Thoracic aorta (tissue), 2 donors: Measurements from ENCODE around the gene SOX21. TPM values are rescaled to one million over a fixed set of nuclear protein-coding genes. Genes with fewer than 3 reads are reported as not detected.

Source experiments
- ATAC-seq: fragments of 150-250 bp; one replicate; pipeline ENCODE4 v1.8.0; 2017; ENCODE audit warnings: low read depth; ENCODE audit not compliant: insufficient number of reproducible peaks, low FRiP score
- DNase-seq: peaks from one replicate; pipeline ENCODE4 v3.0.0-alpha.2; 2020; ENCODE audit warnings: low spot score
- H3K27ac ChIP-seq, 2 donors: fragments of 200-600 bp; sonication (generic); 1 replicate in 1 of 2; 2 replicates in 1 of 2; pipeline ENCODE4 v1.5.1; 2016; ENCODE audit warnings: mild to moderate bottlenecking in 2 of 2, moderate library complexity in 2 of 2
- H3K27me3 ChIP-seq: fragments of 200-600 bp; sonication (generic); replicated peaks from 2 replicates; pipeline ENCODE4 v1.6.0; 2016; ENCODE audit warnings: mild to moderate bottlenecking; ENCODE audit not compliant: insufficient read depth
- H3K36me3 ChIP-seq: fragments of 200-600 bp; sonication (generic); one replicate; pipeline ENCODE4 v1.5.1; 2016
- H3K4me1 ChIP-seq, 2 donors: fragments of 200-600 bp; sonication (generic); 1 replicate in 1 of 2; 2 replicates in 1 of 2; pipeline versions ENCODE4 v1.5.1 to v1.6.0; 2016; ENCODE audit warnings: low read depth in 2 of 2, mild to moderate bottlenecking in 1 of 2; ENCODE audit not compliant: control insufficient read depth in 1 of 2
- H3K4me3 ChIP-seq: fragments of 200-600 bp; sonication (generic); 2 replicates; pipeline ENCODE4 v1.5.1; 2016; ENCODE audit warnings: mild to moderate bottlenecking
- H3K9me3 ChIP-seq: fragments of 200-600 bp; sonication (generic); 2 replicates; pipeline ENCODE4 v1.5.1; 2016
- CTCF ChIP-seq: fragments of 200-600 bp; sonication (generic); IDR thresholded peaks from one replicate; pipeline ENCODE4 v1.5.1; 2019; ENCODE audit warnings: antibody characterized with exemption
- total RNA-seq, 2 donors: library from RNA; depleted of rRNA; stranded (reverse); fragments of >200 nt; gene quantifications; one replicate each; pipeline versions ENCODE4 v1.1.0 to v1.2.3, GENCODE V29; 2016

SOX21 gene
- total RNA-seq, 2 donors from 2014 or later: 0.28 TPM; not detected in 1

DNA sequence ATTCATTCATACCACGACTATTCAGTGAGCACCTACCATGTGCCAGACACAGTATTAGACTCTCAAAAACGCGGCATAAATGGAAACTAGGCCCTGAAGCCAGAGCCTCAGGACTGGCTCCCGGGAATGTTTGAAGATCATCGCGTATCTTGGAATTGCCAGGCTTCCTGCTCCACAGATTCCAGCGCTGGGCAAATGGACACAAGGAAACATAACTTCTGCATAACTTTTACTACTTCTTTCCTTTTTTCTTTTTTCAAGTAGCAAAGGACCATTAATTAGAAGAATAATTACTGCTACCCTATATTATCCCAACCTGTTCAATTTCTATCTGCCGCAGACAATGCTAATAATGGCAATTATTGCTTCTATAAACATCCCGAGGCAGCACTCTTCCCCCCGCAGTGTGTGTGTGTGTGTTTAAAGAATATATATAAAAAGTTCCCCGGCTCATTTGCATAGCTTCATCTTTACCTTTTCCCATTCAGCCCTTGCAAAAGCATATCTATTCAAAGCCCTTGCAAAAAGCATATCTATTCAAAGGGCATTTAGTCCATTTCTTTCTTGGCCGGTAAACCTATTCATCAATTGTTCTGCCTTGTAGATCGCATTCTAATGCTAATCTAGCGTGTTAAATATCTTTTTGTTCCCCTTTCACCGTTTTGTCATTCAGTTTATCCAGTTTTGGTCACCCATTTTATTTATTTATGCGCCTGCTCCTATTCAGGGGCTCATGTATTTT is 6.1 kb downstream of the SOX21 start:
- ATAC-seq (no peak), DNase-seq (no peak)
- Histone ChIP-seq H3K9me3 (no peaks in the 10 kb centered on the region), H3K36me3 (no peaks in the 10 kb centered on the region), H3K4me1 (peaks cover 11 to 19% of the 10 kb centered on the region in 2 donors), H3K27ac (no peak overlapping the region), H3K27me3 (peaks cover 37% of the 10 kb centered on the region), H3K4me3 (no peak overlapping the region)
- no peak for TF ChIP-seq CTCF

- H3K4me1 ChIP-seq: peaks cover 8 to 14% of the 10 kb centered on the region in 2 donors
- no peak overlapping the region for H3K27ac ChIP-seq
- H3K36me3 ChIP-seq: no peaks in the 10 kb centered on the region
- peaks cover 31% of the 10 kb centered on the region for H3K27me3 ChIP-seq
- H3K4me3 ChIP-seq: no peak overlapping the region
- no peak for TF ChIP-seq CTCF
- no peak for ATAC-seq
- DNase-seq: no peak
- H3K9me3 ChIP-seq: no peaks in the 10 kb centered on the region
Measured at GRCh38 chr13:94705081-94706030, 7.0 kb downstream of the SOX21 start.

DNA sequence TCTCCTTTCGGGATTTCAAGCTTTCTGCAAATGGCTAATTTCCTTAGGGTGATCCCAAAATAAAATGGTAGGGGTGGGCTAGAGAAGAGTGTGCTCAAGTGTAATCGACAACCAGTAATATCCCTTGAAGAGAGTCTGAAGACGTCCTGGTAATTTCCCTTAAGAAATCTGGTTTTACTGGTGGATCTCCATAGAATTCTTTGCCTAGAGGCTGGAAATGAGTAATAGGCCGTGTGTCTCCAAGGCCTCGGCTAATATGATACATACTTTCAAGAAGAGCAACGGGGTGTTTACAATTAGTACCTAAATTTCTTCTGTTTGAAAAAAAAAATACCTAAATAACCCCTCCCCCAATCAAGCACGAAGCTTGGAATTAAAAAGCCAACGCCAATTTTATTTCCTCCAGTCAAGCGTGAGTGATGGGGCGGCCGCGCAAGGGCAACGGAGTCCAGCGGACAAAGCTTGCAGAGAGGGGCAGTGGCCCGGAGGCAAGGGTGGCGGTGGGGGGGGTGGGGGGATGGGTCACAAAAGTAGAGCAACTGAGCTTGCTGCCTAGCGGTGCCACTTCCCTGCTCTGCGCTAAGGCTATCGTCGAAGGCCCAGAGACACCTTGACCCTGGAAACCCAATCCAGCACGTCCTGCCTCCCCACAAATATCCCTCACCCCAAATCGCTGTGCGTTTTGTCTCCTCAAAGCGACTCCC is 7.8 kb downstream of the SOX21 start:
- Histone ChIP-seq H3K9me3 (no peaks in the 10 kb centered on the region), H3K27me3 (peaks cover 23% of the 10 kb centered on the region), H3K36me3 (no peaks in the 10 kb centered on the region), H3K4me3 (no peak overlapping the region), H3K27ac (no peak overlapping the region), H3K4me1 (peaks cover 8 to 14% of the 10 kb centered on the region in 2 donors)
- TF ChIP-seq CTCF: no peak
- DNase-seq: no peak
- ATAC-seq: no peak

DNA sequence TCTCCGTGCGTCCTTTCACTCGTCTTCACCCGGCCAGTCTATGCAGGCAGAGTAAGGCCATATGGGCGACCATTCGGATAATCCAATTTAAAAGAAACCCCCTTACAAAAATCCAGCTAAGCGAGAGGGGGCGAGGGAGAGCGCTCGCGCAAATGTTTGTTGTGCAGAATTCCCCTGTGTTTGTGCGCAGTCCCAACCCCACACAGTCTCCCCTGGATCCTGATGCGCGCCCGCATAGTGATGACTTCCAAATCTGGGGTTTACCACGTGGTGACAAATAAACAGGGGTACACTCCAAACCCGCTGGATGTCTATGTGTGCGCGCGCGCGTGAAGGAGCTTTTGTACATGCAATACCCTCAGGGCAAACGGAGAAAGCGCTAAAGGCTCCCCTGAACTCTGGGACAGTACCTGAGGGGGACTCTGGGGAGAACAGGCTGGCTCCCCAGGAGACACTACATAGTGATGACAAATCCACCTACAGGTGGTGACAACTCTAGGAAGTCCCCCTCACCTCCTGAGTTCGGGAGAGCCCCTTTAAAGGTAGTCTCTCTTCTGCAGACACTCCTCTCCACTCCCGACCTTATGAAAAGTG is 8.5 kb downstream of the SOX21 start:
- H3K4me3 ChIP-seq: no peak overlapping the region
- peaks cover 16% of the 10 kb centered on the region for H3K27me3 ChIP-seq
- H3K4me1 ChIP-seq: peaks cover 8 to 14% of the 10 kb centered on the region in 2 donors
- no peaks in the 10 kb centered on the region for H3K36me3 ChIP-seq
- no peak for TF ChIP-seq CTCF
- no peak overlapping the region for H3K27ac ChIP-seq
- H3K9me3 ChIP-seq: no peaks in the 10 kb centered on the region
- ATAC-seq: no peak
- no peak for DNase-seq
